H1 (cell line): ENCODE measurements around the gene RNF39. TPM values are rescaled to one million over a fixed set of nuclear protein-coding genes. Genes with fewer than 3 reads are reported as not detected.
"Not testable (repeated sequence)": the region's sequence is repeated elsewhere in the genome, so short reads cannot be mapped to it uniquely, and the experiment has no call there.

Source experiments
- CTCF ChIA-PET: fragments of 300-600 bp; sonication (Branson Sonifier 250); formaldehyde crosslinking; loops from one replicate; lab custom pipeline; 2021; ENCODE audit not compliant: partially characterized antibody; lab: Charles Lee
- POLR2A ChIA-PET: fragments of 300-600 bp; sonication (Branson Sonifier 250); formaldehyde crosslinking; loops from one replicate; lab custom pipeline; 2021; ENCODE audit warnings: inconsistent platforms; ENCODE audit not compliant: partially characterized antibody; lab: Charles Lee
- DNase-seq, 2 experiments: peaks; one replicate each; pipeline versions ENCODE4 v3.0.0 to v3.0.0-alpha.2; 2010 to 2022; ENCODE audit warnings: low spot score in 2 of 2, low read depth in 1 of 2, mixed read lengths in 1 of 2
- FAIRE-seq: peaks from 2 replicates; lab custom pipeline; 2011; peaks lifted over from hg19 to GRCh38; lab: Jason Lieb, UNC
- H2AFZ ChIP-seq: 2 replicates; pipeline ENCODE4 v1.8.1; 2012; ENCODE audit warnings: low read length, inconsistent platforms
- H2AK5ac ChIP-seq: 2 replicates; pipeline ENCODE4 v1.6.1; 2013; ENCODE audit warnings: low read depth, low read length
- H2BK120ac ChIP-seq: replicated peaks from 2 replicates; pipeline ENCODE3; 2013; ENCODE audit warnings: low read depth, low read length, inconsistent platforms
- H2BK12ac ChIP-seq: 2 replicates; pipeline ENCODE4 v1.6.1; 2013; ENCODE audit warnings: low read depth, low read length
- H2BK15ac ChIP-seq: 2 replicates; pipeline ENCODE4 v1.6.1; 2013; ENCODE audit warnings: low read length
- H2BK20ac ChIP-seq: 2 replicates; pipeline ENCODE4 v1.6.1; 2013; ENCODE audit warnings: low read length
- H2BK5ac ChIP-seq: 2 replicates; pipeline ENCODE4 v1.6.1; 2013; ENCODE audit warnings: low read depth, low read length
- H3K14ac ChIP-seq: 2 replicates; pipeline ENCODE4 v1.6.1; 2013; ENCODE audit warnings: inconsistent platforms; ENCODE audit not compliant: insufficient read length
- H3K18ac ChIP-seq: 2 replicates; pipeline ENCODE4 v1.6.1; 2013; ENCODE audit warnings: low read length; ENCODE audit errors: extremely low read depth
- H3K23ac ChIP-seq: 2 replicates; pipeline ENCODE4 v1.6.1; 2013; ENCODE audit warnings: inconsistent platforms; ENCODE audit not compliant: insufficient read length
- H3K23me2 ChIP-seq: 2 replicates; pipeline ENCODE4 v1.6.1; 2013; ENCODE audit warnings: low read depth, low read length
- H3K27ac ChIP-seq: 2 replicates; pipeline ENCODE4 v1.6.1; 2011; ENCODE audit warnings: low read depth, low read length, inconsistent platforms
- H3K27me3 ChIP-seq, 4 experiments: replicated peaks in 1 of 4; 1 replicate in 1 of 4; 2 replicates in 3 of 4; pipeline versions ENCODE4 v1.6.1 to v1.8.1; 2011 to 2013; ENCODE audit warnings: low read length in 3 of 4, mild to moderate bottlenecking in 3 of 4, inconsistent platforms in 2 of 4, mixed read lengths in 2 of 4, moderate library complexity in 1 of 4; ENCODE audit not compliant: control insufficient read depth in 3 of 4, insufficient read depth in 3 of 4; ENCODE audit errors: extremely low read depth in 1 of 4
- H3K36me3 ChIP-seq, 4 experiments: 2 replicates each; pipeline versions ENCODE4 v1.6.1 to v1.8.1; 2011 to 2013; ENCODE audit warnings: mild to moderate bottlenecking in 4 of 4, low read length in 3 of 4, moderate library complexity in 2 of 4, control low read depth in 1 of 4, inconsistent platforms in 1 of 4; ENCODE audit not compliant: insufficient read depth in 4 of 4, control insufficient read depth in 2 of 4
- H3K4ac ChIP-seq: replicated peaks from 2 replicates; pipeline ENCODE3; 2013; ENCODE audit warnings: low read length, low read depth, mixed read lengths, inconsistent platforms; ENCODE audit not compliant: insufficient read length
- H3K4me1 ChIP-seq, 4 experiments: replicated peaks in 1 of 4; 1 replicate in 1 of 4; 2 replicates in 3 of 4; pipeline versions ENCODE4 v1.6.1 to v1.8.1; 2011 to 2013; ENCODE audit warnings: low read length in 3 of 4, inconsistent platforms in 2 of 4, mixed read lengths in 1 of 4; ENCODE audit not compliant: insufficient read depth in 4 of 4, control insufficient read depth in 3 of 4
- H3K4me2 ChIP-seq, 2 experiments: 2 replicates each; pipeline versions ENCODE4 v1.6.1 to v1.8.1; 2011 to 2013; ENCODE audit warnings: low read depth in 2 of 2, low read length in 2 of 2, control low read depth in 1 of 2, inconsistent platforms in 1 of 2, mild to moderate bottlenecking in 1 of 2; ENCODE audit not compliant: insufficient read depth in 1 of 2
- H3K4me3 ChIP-seq, 4 experiments: fragments of 200-600, 300-600 bp in 1 of 4; sonication (generic), shearing (Covaris generic), sonication (Bioruptor Twin) in 1 of 4; 2 replicates each; pipeline versions ENCODE4 v1.5.1 to v1.8.1; 2011 to 2016; ENCODE audit warnings: low read length in 4 of 4, low read depth in 3 of 4, control low read depth in 2 of 4, inconsistent platforms in 2 of 4, mild to moderate bottlenecking in 2 of 4, mixed read lengths in 1 of 4, moderate library complexity in 1 of 4; ENCODE audit not compliant: insufficient read depth in 2 of 4; ENCODE audit errors: extremely low read depth in 1 of 4
- H3K56ac ChIP-seq: replicated peaks from 2 replicates; pipeline ENCODE3; 2013; ENCODE audit warnings: low read depth, mild to moderate bottlenecking, mixed read lengths, low read length, inconsistent platforms; ENCODE audit not compliant: insufficient read length
- H3K79me1 ChIP-seq: 2 replicates; pipeline ENCODE4 v1.6.1; 2013; ENCODE audit warnings: low read depth, low read length, control low read depth
- H3K79me2 ChIP-seq, 2 experiments: 2 replicates each; pipeline versions ENCODE4 v1.6.1 to v1.8.1; 2012 to 2013; ENCODE audit warnings: low read length in 2 of 2, mild to moderate bottlenecking in 2 of 2, inconsistent platforms in 1 of 2; ENCODE audit not compliant: insufficient read depth in 2 of 2, control insufficient read depth in 1 of 2
- H3K9ac ChIP-seq, 4 experiments: replicated peaks in 1 of 4; 1 replicate in 1 of 4; 2 replicates in 3 of 4; pipeline versions ENCODE4 v1.6.1 to v1.8.1; 2011 to 2013; ENCODE audit warnings: low read depth in 3 of 4, low read length in 3 of 4, control low read depth in 2 of 4, mild to moderate bottlenecking in 2 of 4, moderate library complexity in 2 of 4, inconsistent platforms in 1 of 4; ENCODE audit errors: extremely low read depth in 1 of 4
- H3K9me3 ChIP-seq, 2 experiments: 2 replicates each; pipeline versions ENCODE4 v1.6.1 to v1.8.1; 2012 to 2013; ENCODE audit warnings: mild to moderate bottlenecking in 2 of 2, moderate library complexity in 2 of 2, control low read depth in 1 of 2, inconsistent platforms in 1 of 2, low read depth in 1 of 2, low read length in 1 of 2, mixed read lengths in 1 of 2; ENCODE audit not compliant: insufficient read depth in 2 of 2
- H4K20me1 ChIP-seq, 2 experiments: replicated peaks in 1 of 2; 2 replicates each; pipeline versions ENCODE3 to v1.8.1; 2011 to 2013; ENCODE audit warnings: inconsistent platforms in 2 of 2, low read length in 2 of 2, mild to moderate bottlenecking in 1 of 2; ENCODE audit not compliant: insufficient read depth in 2 of 2, control insufficient read depth in 1 of 2
- H4K5ac ChIP-seq: 2 replicates; pipeline ENCODE4 v1.6.1; 2013; ENCODE audit warnings: low read length, low read depth, mixed read lengths, inconsistent platforms; ENCODE audit not compliant: insufficient read length
- H4K8ac ChIP-seq: 2 replicates; pipeline ENCODE4 v1.8.0; 2013; ENCODE audit warnings: mild to moderate bottlenecking, moderate library complexity, low read length, inconsistent platforms; ENCODE audit not compliant: insufficient read depth; ENCODE audit errors: extremely low read depth
- H4K91ac ChIP-seq: replicated peaks from 2 replicates; pipeline ENCODE3; 2013; ENCODE audit warnings: low read length, mixed read lengths, inconsistent platforms; ENCODE audit not compliant: insufficient read length
- WGBS, 2 experiments: shearing (Covaris generic) in 1 of 2; methylation state at CpG; one replicate each; pipeline versions ENCODE4 v1.1.6 to v1.1.7; 2013 to 2015; ENCODE audit warnings: low lambda C conversion rate in 2 of 2, mixed read lengths in 2 of 2, inconsistent platforms in 1 of 2, low coverage in 1 of 2, missing lambda C conversion rate in 1 of 2; ENCODE audit not compliant: insufficient replicate concordance in 2 of 2, insufficient coverage in 1 of 2, insufficient read length in 1 of 2; ENCODE audit errors: extremely low coverage in 1 of 2, missing lambda C conversion rate in 1 of 2; 5-methylcytosine and 5-hydroxymethylcytosine counted together
- polyA plus RNA-seq, 7 experiments: library from polyadenylated mRNA; depleted of rRNA in 3 of 7; stranded (reverse) in 5 of 7; unstranded in 2 of 7; fragments of >200 nt in 5 of 7; fragments of 200-250 nt in 2 of 7; gene quantifications; 1 replicate in 5 of 7; 2 replicates in 1 of 7; 4 replicates in 1 of 7; pipeline versions ENCODE4 v1.2.1 to v1.2.3, GENCODE V29; 2011 to 2013; ENCODE audit warnings: missing spikeins in 2 of 7, mixed read lengths in 2 of 7
- total RNA-seq: library from RNA; stranded (reverse); fragmentation: NEBNext Ultra II Directional; extraction: Animal tissue kit (Norgen Biotek cat#: 25700); gene quantifications from 2 replicates; pipeline ENCODE4 v1.2.1, GENCODE V29; 2021

The RNF39 gene
- total and polyA plus RNA-seq, 2 of the 8 experiments (the other 6 are each of a cell fraction or from before 2014, with no cell fraction given), result 1.4 to 2.3 TPM

GRCh38 chr6:30033440-30033839 lies 42.1 kb downstream of the RNF39 start:
- H3K23me2 ChIP-seq, H3K9me3 ChIP-seq, H3K4me2 ChIP-seq, FAIRE-seq, H3K79me1 ChIP-seq, H3K56ac ChIP-seq, H3K36me3 ChIP-seq, H4K91ac ChIP-seq, H4K5ac ChIP-seq, H3K79me2 ChIP-seq, H2BK120ac ChIP-seq, H4K8ac ChIP-seq, H2BK12ac ChIP-seq, H3K4me1 ChIP-seq, H3K4ac ChIP-seq, H2AK5ac ChIP-seq, H3K18ac ChIP-seq, POLR2A ChIA-PET, CTCF ChIA-PET, H3K9ac ChIP-seq, H3K27me3 ChIP-seq, H3K14ac ChIP-seq, H2AFZ ChIP-seq, DNase-seq, H2BK20ac ChIP-seq, H3K23ac ChIP-seq, H2BK5ac ChIP-seq, H3K4me3 ChIP-seq, H2BK15ac ChIP-seq, H4K20me1 ChIP-seq, H3K27ac ChIP-seq: not testable (repeated sequence)
- 93% methylated on average over 5 of the region's 5 CpGs; no CpG with 5 or more reads in 1 of the 2 experiments for WGBS, 2 experiments
